PC-3 (cell line): ENCODE measurements around the gene EPHB1.

Experiments used
- EZH2 ChIP-seq: fragments of 300-600 bp; sonication (generic); IDR thresholded peaks from one replicate; pipeline ENCODE4 v1.6.1; 2017; ENCODE audit warnings: antibody characterized with exemption, mild to moderate bottlenecking, low read length; ENCODE audit not compliant: unreplicated experiment
- TF ChIP-seq, protein P1 (sequence below): fragments of 300-600 bp; sonication (generic); conservative IDR thresholded peaks from 2 replicates; pipeline ENCODE4 v1.5.1; 2017; ENCODE audit warnings: antibody characterized with exemption, low read depth, mild to moderate bottlenecking, low read length

DNA sequence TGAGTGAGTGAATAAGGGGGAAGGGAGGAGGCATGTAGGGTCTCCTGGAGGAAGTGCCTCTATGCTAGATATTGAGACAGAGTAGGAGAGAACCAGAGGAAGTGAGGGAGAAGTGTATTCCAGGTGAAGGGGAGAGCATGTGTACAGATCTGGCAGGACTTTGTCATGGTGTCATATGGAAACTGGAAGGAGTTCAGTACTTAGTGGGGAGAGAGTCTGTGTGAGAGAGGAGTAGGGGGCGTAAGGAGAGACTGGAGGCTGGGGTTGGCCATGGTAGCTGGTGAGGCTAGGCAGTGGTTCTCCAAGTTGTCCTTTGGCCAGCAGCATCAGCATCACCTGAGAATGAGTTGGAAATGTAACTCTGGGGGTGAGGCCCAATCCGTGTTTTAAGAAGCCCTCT is 29.6 kb upstream of the EPHB1 start:
- TF ChIP-seq EZH2 = no peak
- TF ChIP-seq, protein P1, sequence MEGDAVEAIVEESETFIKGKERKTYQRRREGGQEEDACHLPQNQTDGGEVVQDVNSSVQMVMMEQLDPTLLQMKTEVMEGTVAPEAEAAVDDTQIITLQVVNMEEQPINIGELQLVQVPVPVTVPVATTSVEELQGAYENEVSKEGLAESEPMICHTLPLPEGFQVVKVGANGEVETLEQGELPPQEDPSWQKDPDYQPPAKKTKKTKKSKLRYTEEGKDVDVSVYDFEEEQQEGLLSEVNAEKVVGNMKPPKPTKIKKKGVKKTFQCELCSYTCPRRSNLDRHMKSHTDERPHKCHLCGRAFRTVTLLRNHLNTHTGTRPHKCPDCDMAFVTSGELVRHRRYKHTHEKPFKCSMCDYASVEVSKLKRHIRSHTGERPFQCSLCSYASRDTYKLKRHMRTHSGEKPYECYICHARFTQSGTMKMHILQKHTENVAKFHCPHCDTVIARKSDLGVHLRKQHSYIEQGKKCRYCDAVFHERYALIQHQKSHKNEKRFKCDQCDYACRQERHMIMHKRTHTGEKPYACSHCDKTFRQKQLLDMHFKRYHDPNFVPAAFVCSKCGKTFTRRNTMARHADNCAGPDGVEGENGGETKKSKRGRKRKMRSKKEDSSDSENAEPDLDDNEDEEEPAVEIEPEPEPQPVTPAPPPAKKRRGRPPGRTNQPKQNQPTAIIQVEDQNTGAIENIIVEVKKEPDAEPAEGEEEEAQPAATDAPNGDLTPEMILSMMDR = no peak
